MCF 10A (cell line): Measurements from ENCODE around the gene SPSB1. TPM values are rescaled to one million over a fixed set of nuclear protein-coding genes. Genes with fewer than 3 reads are reported as not detected.

ENCODE experiments used
- BruUV-seq: library from RNA; stranded (reverse); fragments of 400-500 nt; replicated peaks from 2 replicates; lab custom pipeline; 2021; lab: Mats Ljungman, UMichigan
- CTCF ChIA-PET: fragments of 300-600 bp; sonication (Branson Sonifier 250); formaldehyde crosslinking; extraction: SDS; loops from one replicate; lab custom pipeline; 2021; ENCODE audit warnings: antibody characterized with exemption, inconsistent platforms; lab: Yijun Ruan, JAX
- POLR2A ChIA-PET: fragments of 300-600, 350-650 bp; sonication (Branson Sonifier 250); formaldehyde crosslinking; extraction: SDS; loops from one replicate; lab custom pipeline; 2020; ENCODE audit warnings: antibody characterized with exemption, inconsistent platforms; lab: Yijun Ruan, JAX
- DNase-seq: peaks from one replicate; pipeline ENCODE4 v3.0.0-alpha.2; 2018; ENCODE audit not compliant: unreplicated experiment
- H3K27ac Mint-ChIP-seq: one replicate; pipeline ENCODE4 v1.8.0; 2022; ENCODE audit warnings: mild to moderate bottlenecking, low read depth, mixed read lengths; ENCODE audit not compliant: unreplicated experiment
- H3K27me3 Mint-ChIP-seq: one replicate; pipeline ENCODE4 v1.8.0; 2022; ENCODE audit warnings: mixed read lengths; ENCODE audit not compliant: insufficient read depth, unreplicated experiment
- H3K36me3 Mint-ChIP-seq: one replicate; pipeline ENCODE4 v1.8.0; 2022; ENCODE audit warnings: mild to moderate bottlenecking, moderate library complexity, mixed read lengths; ENCODE audit not compliant: insufficient read depth, unreplicated experiment
- H3K4me1 Mint-ChIP-seq: one replicate; pipeline ENCODE4 v1.8.0; 2022; ENCODE audit warnings: mixed read lengths; ENCODE audit not compliant: insufficient read depth, unreplicated experiment
- H3K4me3 Mint-ChIP-seq: one replicate; pipeline ENCODE4 v1.8.0; 2022; ENCODE audit warnings: mild to moderate bottlenecking, moderate library complexity, mixed read lengths; ENCODE audit not compliant: unreplicated experiment
- H3K9me3 Mint-ChIP-seq: one replicate; pipeline ENCODE4 v1.8.0; 2022; ENCODE audit warnings: mixed read lengths; ENCODE audit not compliant: unreplicated experiment
- intact Hi-C: fragments of 100-400 bp; cut with micrococcal nuclease; formaldehyde crosslinking; loops from 2 replicates; pipeline ENCODE4 v1.14.1; 2022
- total RNA-seq: library from RNA; stranded (reverse); gene quantifications from 2 replicates; pipeline ENCODE4 v1.2.3, GENCODE V29; 2022
- TF ChIP-seq, protein P1 (sequence below): fragments of 200-600 bp; IDR thresholded peaks from one replicate; pipeline ENCODE4 v1.8.0; 2022; ENCODE audit warnings: antibody characterized with exemption, mild to moderate bottlenecking; ENCODE audit not compliant: unreplicated experiment

SPSB1 gene
- total RNA-seq, 1 experiment from 2014 or later: 8.2 TPM

- CTCF ChIA-PET: interaction anchor here (1.1 kb wide), 1 partner anchor 138 kb away, joined by 4 read pairs; no protein-coding TSS in a partner anchor
- TF ChIP-seq, protein P1, sequence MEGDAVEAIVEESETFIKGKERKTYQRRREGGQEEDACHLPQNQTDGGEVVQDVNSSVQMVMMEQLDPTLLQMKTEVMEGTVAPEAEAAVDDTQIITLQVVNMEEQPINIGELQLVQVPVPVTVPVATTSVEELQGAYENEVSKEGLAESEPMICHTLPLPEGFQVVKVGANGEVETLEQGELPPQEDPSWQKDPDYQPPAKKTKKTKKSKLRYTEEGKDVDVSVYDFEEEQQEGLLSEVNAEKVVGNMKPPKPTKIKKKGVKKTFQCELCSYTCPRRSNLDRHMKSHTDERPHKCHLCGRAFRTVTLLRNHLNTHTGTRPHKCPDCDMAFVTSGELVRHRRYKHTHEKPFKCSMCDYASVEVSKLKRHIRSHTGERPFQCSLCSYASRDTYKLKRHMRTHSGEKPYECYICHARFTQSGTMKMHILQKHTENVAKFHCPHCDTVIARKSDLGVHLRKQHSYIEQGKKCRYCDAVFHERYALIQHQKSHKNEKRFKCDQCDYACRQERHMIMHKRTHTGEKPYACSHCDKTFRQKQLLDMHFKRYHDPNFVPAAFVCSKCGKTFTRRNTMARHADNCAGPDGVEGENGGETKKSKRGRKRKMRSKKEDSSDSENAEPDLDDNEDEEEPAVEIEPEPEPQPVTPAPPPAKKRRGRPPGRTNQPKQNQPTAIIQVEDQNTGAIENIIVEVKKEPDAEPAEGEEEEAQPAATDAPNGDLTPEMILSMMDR: no peak
- POLR2A ChIA-PET: no interaction called here
- Mint-ChIP-seq H3K4me3 (no peak overlapping the region), H3K27ac (no peak overlapping the region), H3K4me1 (no peaks in the 10 kb centered on the region), H3K9me3 (peaks cover 8% of the 10 kb centered on the region), H3K27me3 (no peaks in the 10 kb centered on the region), H3K36me3 (peaks cover 39% of the 10 kb centered on the region)
- intact Hi-C loops: loop anchor here (10.0 kb wide), 1 partner anchor 63 kb away; the partner anchor contains the start of gene SPSB1
- BruUV-seq: no TSS peak
- DNase-seq: no peak
Observed at GRCh38 chr1:9357958-9358357, 65.3 kb downstream of the SPSB1 start.

GRCh38 chr1:9360371-9361064 lies 67.8 kb downstream of the SPSB1 start:
- ChIA-PET POLR2A (no interaction called here), CTCF (no interaction called here)
- Mint-ChIP-seq H3K4me1 (no peaks in the 10 kb centered on the region), H3K27ac (no peak overlapping the region), H3K36me3 (peaks cover 33% of the 10 kb centered on the region), H3K9me3 (peaks cover 8% of the 10 kb centered on the region), H3K4me3 (no peak overlapping the region), H3K27me3 (no peaks in the 10 kb centered on the region)
- BruUV-seq: no TSS peak
- intact Hi-C loops: no loop called here
- TF ChIP-seq, protein P1: no peak
- DNase-seq: no peak

GRCh38 chr1:9361630-9362260 lies 69.1 kb downstream of the SPSB1 start:
- ChIA-PET CTCF (no interaction called here), POLR2A (interaction anchor here (0.7 kb wide), 1 partner anchor 123 kb away, joined by 3 read pairs; no protein-coding TSS in a partner anchor)
- peaks cover 3% of the 10 kb centered on the region for H3K9me3 Mint-ChIP-seq
- H3K36me3 Mint-ChIP-seq: peaks cover 25% of the 10 kb centered on the region
- no peaks in the 10 kb centered on the region for H3K27me3 Mint-ChIP-seq
- no TSS peak for BruUV-seq
- H3K4me3 Mint-ChIP-seq: no peak overlapping the region
- intact Hi-C loops: no loop called here
- no peaks in the 10 kb centered on the region for H3K4me1 Mint-ChIP-seq
- TF ChIP-seq, protein P1: no peak
- no peak overlapping the region for H3K27ac Mint-ChIP-seq
- no peak for DNase-seq

DNA sequence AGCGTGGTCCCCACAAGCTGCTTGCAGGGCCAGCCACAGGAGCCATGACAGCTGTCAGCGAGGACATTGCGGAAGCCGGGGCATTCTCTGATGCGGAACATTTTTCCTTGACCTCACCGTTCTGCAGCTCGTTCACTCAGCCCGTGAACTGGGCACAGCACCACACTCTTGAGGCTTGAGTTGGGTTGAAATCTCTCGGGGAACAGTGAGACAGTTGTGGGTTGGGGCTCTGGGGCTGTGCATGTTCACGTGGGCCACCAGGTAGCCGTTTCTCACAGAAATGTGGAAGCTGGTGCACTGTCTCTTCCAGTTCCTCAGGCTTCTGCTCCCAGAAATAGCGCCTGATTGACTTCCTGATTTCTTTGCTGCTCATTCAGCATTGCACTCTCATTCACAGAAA lies 69.8 kb downstream of the SPSB1 start:
- Mint-ChIP-seq H3K9me3 (no peaks in the 10 kb centered on the region), H3K36me3 (peaks cover 20% of the 10 kb centered on the region), H3K27ac (no peak overlapping the region), H3K4me3 (no peak overlapping the region), H3K27me3 (no peaks in the 10 kb centered on the region), H3K4me1 (no peaks in the 10 kb centered on the region)
- ChIA-PET CTCF (no interaction called here), POLR2A (interaction anchor here (0.7 kb wide), 1 partner anchor 13 kb away, joined by 4 read pairs; no protein-coding TSS in a partner anchor)
- no peak for DNase-seq
- no TSS peak for BruUV-seq
- intact Hi-C loops: no loop called here
- TF ChIP-seq, protein P1: no peak
